Glomerular visceral epithelial cell (primary cell): Measurements from ENCODE around the gene STXBP4.

Experiments used
- DNase-seq: peaks from one replicate; pipeline ENCODE4 v3.0.0-alpha.2; 2016; ENCODE audit errors: extremely low spot score

The STXBP4 gene

DNA sequence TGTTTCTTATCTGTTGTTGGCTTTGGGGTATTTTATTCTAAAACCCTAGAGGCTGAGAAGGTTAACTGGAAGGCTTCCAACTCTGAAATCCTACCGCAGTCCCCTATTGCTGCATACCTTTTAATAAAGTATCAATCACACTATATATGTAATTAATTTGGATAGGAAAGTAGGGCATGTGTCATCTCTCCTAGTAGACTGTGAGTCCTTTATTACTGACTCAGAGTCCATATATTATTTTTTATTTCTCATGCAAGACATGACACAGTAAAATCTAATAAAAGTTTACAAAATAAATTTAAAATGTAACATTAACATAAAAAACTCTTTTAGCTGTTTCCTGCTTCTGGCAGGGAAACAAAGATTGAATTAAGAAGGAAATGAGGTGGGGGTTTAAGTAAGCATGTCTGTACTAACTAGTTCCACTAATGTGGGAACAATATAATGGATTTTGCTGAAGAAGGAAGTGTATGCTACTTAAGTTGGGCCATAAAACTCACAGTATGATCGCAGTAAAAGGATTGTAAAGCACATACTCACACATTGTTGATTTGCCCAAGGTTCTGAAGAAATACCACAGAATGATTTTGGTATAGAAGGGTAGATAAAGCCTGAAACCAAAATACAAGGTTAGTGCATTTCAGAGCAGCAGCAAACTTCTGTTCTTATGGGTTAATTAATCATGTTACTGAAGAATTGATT lies 198.6 kb downstream of the STXBP4 start:
- DNase-seq, result no peak

DNA sequence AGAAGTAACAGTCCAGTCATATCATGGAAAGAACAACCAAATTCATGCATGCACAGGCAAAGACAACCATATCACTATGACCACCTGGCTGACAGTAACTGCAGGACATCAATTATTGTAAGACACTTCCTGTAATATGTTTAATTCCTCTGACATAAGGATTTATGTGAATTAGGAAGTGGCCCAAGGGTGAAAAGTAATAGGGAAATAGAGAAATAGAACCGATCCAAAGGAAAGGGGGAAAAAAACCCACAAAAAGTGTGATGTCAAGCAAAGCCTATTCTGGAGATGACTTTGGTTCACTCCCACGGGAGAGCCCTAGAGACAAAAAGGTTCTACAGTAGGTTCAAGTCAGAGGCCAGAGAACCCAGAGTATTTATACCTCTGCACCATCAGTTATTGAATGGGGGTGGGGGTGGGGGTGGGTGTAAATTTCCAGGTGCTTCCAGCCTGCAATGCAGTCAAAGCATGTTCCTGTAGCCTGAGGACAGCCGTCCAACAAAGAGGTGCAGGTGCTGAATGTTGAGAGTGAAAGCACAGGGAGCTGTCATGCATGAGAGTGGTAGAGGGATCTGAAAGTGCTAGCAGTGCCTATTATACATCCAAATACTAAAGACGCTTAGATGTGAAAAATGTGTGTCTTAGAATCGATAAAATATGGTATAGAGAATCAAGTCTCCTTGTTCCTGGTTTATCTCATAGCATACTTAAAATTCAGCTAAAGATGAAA lies 200.6 kb downstream of the STXBP4 start:
- no peak for DNase-seq

DNA sequence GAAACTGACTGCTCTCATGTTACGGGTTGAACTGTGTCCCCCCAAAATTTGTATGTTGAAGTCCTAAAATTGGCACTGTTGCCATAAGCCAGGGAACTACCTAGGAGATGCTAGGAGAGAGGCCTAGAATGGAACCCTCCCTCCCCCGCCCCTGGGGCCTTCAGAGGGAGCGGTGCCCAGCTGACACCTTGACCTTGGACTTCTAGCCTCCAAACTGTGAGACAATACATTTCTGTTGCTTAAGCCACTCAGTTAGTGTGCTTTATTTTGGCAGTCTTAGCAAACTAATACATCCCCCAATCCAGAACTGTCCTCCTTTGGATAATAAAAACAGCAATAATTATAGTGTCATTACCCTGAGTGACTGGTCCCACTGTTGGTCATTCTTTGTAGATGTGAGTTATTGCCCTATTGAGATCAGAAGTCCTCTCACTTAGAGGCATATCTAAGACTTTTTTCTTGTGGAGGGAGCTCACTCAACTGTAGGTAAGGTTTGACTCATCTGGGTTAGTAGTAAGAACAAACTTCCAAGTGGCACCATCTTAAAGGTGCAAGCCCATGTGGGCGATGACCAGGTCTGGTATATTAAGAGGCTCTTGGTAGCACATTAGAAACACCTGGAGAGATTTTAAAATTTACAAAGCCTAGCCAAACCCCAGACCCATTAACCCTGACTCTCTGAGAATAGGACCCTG lies 203.2 kb downstream of the STXBP4 start:
- DNase-seq, result no peak

DNA sequence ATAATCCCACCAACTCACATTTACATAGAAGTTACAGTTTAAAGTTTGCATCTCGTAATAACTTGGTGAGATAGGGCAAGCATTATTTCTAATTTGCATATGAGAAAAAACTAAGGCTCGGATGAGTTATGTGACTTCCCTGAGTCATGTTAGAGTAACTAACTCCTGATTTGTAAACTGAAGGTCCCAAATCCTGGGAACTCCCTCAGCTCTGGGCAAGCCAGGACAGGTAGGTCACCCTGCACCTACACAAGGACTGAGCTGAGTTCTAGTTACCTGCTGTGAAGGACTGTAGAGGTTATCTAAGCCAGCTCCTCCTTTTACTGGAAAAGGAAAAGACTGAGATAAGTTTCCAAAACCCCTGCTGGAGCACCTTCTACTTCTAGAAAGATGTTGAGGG lies 204.0 kb downstream of the STXBP4 start:
- no peak for DNase-seq

DNA sequence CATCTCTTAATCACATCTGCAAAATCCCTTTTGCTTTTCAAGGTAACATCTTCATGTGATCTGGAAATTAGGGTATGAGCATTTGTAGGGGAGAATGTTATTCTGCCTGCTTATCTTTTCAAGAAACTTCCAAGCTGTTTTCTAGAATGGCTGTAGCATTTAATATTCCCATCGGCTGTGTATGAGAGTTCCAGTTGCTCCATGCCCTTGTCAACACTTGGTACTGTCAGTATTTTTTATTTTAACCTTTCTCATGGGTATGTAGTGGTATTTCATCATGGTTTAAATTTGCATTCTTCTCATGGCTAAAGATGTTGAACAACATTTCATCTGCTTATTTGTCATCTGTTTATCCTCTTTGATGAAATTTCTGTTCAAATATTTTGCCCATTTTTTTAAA lies 205.6 kb downstream of the STXBP4 start:
- no peak for DNase-seq

DNA sequence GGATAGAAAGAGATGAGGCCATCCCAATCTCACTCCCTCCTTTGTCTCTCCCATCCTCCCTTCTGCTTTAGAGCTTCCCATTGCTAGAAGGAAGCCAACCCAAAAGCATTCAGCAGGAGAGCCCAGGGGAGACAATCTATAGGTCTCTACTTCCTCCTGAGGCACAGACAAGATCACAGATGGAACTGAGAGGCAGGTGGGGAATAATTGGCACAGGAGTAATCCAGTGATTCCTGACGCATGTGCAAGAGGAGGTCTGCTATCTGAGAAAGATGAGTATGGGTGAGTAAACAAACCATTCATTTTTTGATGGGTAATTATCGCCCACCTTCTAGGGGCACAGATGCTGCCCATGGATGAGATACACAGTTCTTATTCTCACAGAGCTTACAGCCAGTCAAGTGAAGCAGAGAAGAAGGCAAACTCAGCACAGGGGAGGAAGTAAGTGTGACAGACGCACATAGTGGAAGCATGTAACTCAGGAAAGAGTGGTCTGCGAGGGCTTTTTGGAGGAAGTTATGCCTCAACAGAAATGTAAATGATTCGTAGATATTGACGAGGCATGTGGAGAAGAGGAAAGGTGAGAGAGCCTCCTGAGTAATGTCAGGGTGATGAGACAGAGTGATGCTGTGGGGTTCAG lies 207.3 kb downstream of the STXBP4 start:
- DNase-seq, result no peak

DNA sequence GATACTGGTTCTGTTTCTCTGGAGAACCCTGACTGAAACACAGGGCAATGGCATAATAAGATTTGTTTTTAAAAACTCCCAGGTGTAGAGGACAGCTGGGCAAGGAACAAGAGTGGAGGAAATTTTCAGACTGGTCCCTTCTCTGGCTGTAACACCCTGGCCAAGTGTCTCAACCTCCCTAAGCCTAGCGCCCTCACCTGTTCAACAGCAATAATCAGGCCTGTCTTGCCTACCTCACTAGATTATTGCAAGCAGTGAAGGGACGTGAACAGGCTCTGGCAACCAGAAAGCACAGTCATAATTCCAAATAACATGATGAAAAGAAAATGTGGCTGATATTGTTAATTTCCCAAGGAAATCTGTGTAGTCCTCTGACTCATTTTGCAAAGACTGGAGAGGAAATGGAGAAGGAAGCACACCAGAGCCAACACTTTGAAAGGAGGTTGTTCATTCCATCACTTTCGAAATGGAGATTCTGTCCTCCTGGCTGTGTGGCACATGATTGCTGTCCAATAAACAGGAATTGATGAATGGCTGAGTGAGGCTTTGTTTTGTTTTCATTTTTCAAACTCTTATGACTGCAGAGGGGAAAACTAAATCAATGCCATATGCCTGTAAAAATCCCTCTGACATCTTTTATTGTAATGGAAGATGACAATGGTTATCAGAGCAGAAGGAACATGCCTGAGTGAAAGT lies 208.7 kb downstream of the STXBP4 start:
- no peak for DNase-seq

DNA sequence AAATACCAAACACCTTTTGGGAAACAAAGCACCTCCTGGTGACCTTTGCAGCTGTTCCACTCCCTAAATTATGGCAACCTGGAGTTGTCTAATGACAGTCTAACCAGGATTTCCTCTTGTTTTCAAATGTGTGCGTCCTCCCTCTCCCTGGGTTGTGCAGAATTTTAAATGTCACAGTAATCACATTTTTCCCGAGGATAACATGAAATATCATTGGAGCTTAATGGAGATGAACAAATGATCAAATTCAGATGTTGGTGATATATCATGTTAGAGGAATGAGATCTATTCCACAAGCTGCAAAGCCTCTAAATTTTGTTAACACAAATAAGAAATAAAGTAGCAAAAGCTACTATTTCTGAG lies 209.3 kb downstream of the STXBP4 start:
- no peak for DNase-seq

DNA sequence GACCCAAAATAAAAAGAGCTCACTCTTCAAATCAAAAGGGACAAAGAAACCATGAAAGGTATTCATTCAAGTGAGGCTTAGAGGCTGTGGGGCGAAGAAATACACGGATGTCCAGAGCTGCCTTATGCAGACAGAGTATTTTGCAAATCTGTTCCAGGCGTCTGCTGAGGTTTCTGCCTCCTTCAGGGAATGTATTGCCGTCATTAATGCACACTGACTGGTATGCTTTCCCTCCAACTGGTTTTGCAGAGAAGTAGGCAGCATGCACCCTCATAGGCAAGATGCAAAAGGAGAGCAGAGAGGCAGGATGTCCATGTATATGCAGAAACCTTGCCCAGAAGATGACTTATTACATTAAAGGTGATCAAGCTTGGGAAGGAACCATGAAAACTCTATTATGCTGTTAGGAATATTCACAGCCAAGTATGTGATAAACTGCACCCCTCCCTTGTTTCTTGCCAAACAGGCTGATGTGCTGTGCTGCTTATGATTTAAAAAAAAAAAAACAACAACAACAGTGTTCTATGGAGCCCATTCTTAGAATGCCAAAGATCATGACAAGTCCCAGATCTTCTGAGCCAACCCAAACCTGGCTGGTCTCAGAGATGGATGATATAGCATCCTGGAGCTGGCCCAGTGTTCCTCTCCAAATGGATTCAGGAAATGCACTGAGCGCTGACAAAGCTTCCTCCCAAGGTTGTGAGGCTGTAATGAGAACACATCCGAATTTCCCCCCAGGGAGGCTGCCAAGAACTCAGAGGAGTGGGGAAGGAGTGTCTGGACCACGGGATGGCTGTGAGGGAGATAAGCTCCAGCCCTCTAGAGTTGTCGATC lies 218.6 kb downstream of the STXBP4 start:
- DNase-seq, result no peak

DNA sequence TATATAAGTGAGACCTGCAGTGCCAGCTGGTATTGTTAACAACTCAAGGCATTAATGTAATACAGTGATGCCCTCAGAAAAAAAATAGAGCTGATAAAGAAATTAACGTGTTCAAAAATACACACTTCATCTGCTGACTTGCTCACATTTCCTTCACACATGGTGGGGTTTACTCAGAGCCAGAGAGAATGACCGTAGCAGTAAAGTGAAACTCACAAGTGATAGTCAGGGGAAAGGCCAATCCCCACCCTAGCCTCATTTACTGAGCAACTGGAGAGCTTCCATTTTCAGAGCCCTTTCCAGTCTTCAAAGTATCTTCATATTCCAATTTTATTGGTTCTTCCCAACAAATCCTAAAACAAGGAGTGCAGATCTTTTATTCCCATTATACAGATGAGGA lies 222.2 kb downstream of the STXBP4 start:
- DNase-seq, result no peak

DNA sequence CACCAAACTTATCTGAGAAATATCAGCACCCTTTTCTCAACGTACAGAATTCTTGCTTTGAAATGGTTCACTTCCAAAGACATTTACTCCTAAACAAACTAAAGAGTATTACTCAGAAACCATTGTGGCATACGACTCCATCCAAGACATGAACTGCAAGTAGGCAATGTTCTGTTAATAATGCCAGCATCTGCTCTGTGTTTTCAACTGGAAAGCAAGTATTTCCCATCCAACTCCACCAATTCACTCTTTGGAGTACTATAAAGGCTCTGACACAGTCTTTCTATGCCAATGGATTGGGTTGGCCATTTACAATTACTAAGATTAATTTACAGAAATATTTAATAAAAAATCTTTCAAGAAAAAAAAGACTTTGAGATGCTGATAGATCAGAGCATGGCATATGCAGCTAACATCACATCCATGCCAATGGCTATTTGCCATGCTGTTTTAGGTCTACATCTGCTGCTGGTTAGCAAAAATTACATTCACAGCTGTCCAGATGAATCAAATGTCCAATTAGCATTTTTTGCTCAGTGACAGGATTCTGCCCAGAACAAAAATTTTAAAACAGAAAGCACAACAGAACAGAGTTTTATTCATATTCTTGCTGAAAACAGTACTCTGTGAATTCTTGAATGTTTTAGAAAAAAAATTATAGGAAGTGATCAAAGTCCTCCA lies 230.3 kb downstream of the STXBP4 start:
- DNase-seq, result no peak

DNA sequence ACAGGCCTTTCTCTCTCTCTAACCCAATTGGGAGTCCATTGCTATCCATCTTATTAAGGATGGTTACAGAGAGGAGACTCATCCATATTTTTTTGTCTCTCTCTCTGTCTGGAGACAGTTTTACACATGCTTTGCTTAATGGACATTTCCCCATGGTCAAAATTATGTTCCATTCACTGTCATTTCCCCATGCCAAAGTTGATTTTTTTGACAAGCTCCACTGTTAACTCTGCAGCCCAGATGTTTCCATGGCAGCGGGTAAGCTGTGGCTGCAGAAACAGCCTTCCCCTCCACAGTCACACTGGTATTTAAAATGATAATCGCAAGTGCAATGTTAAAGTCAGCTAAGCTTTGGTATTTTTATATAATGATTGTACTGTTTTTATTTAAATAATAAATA lies 232.3 kb downstream of the STXBP4 start:
- no peak for DNase-seq

DNA sequence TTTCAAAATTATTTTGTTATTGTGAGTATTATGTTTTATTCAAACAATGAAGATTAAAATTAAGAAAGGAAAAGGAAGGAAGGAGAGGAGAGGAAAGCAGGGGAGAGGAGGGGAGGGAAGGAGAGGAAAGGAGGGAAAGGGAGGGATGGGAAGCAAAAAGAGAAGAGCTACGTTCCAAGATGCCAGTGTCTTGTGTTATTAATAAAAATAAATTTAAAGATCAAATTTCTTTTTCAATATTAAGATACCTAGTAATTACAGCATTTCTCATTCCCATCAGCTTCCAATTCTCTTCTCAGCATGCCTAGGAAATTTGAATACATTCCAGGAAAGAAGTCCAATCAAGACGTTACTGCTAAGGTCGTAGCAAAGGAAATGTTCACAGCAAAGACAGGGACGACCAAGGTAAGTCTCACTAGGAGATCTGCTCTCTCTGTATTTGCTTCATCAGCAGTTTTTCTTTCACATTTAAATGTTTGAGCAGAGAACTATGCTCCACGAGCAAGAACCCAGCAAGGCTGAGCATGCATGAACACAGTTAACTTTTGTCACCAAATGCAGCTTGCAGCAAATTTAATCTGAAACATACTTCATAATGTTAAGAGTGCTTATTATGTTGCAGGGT lies 232.9 kb downstream of the STXBP4 start:
- DNase-seq, result no peak

DNA sequence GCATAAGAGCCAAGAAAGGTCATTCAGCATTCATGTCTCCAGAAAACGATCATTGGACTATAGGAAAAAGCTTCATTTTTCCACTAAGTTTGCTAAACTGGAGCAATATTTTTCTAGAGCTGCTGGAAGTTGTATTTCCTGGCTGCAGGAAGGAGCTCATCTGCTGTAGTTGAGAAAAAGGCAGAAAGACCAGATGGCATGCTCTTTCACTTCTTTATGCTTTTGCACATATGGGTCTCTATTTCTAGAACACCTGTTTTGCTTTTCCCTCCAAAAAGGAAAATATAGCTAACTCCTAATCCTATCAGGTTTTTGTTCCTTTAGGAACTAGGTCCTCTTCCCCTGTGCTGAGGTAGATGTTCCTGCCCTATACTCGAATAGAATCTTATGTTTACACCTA lies 234.3 kb downstream of the STXBP4 start:
- no peak for DNase-seq

DNA sequence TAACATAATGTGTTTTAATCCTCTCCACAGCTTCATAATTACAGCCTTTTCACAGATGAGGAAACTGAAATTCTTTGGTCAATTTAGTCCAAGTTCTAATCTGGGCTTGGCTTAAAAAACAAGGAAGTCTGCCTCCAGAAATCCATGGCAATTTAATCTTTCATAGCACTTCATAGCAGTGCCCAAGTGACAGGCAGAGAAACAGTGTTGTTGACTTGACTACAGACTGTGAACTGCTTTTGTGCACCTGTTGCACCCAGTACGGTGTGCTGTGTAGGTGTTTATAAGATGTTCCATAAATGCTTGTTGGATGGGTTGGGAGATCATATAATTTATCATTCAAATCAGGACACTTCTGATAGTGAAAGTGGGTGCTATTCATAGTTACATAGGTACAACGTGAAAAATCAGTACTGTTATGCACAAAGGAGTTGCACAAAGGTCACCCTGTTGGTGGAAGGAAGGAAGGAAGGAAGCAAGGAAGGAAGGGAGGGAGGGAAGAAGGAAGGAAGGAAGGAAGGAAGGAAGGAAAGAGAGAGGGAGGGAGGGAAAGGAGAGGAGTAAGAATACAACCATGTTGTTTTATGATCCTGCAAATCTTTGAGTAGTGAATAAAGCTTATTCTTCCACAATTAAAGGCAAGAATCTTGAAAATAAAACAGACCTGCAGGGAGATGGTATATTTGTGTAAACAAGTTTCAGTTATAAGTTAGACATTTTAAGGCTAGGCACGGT lies 239.7 kb downstream of the STXBP4 start:
- DNase-seq, result no peak

DNA sequence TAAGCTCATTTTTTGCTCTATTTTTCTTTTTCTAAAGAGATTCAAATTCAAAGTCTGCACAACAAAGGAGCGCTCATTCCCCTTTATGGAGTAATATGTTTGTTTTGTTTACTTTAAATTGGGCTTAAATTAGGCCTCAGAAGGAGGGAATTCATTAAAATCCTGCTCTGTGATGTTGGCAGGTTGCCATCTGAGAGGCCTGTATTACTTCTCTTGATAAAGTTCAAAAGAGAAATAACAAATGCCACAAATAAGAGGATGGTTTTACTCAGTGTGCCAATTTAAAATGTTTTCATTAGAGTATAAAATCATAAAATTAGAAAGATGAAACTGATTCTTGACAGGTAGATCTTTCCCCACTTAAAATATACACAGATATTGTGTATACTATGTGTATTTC lies 241.7 kb downstream of the STXBP4 start:
- no peak for DNase-seq

DNA sequence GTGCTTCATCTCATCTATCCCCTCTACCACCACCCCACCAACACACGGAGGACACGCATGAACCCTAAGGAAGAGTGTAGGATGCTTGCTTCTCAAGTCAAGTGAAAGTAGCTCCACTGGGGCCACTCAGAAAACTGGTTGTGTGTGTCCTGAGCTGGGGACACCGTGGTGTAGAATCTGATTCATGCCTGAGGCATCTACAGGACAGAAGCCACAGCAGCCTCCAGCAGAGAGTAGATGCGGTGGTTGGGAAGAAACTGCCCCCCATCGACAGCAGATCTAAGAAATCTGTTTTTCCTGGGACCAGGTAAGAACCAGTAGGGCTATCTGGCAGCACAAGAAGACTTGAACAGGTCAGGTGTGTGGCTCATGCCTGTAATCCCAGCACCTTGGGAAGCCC lies 244.3 kb downstream of the STXBP4 start:
- no peak for DNase-seq

DNA sequence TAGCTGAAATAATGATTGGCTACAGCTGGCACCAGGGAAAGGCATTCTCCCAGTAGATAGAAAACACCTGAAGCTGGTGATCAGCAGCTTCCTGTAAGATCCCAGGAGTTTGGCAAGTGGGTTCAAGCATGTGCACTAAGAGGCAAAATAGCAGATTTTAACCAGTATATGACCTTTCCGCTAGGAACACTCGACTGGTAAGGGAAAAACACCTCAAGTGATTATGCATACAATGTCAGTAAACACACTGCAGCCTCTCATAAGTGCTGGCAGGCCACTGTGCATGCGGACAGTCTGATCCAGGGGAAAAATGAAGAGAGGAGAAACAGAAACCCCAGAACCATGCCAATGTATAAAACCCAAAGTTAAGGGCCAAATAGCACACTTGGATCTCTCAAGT lies 247.1 kb downstream of the STXBP4 start:
- DNase-seq, result no peak

DNA sequence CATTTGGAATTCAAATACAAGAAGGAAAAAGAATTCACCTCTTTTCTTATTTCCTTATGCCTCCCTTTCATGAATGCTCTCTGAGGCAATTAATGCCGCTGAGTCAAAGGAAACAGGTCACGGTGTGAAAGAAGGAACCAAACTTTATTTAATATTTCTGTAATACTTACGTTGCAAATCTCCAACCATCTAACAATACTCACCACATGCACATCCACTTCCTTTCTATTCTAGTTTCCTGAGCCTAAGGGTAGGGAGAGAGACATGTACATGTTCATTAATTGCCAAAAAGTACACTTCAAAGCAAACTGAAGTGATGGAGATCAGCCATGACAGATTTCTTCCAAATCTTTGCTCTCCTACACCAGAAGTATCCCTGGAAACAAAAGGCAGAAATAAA lies 248.3 kb downstream of the STXBP4 start:
- DNase-seq, result no peak
